NCI-H146 treated with DMSO at 0.1 percent for 48 hours (cell line): ENCODE measurements around the gene CCDC91.
"Not testable (repeated sequence)": the region's sequence is repeated elsewhere in the genome, so short reads cannot be mapped to it uniquely, and the experiment has no call there.

Experiments used
- DNase-seq: peaks from one replicate; lab custom pipeline; 2025; ENCODE audit not compliant: unreplicated experiment; lab: John Stamatoyannopoulos, UW

The CCDC91 gene

DNA sequence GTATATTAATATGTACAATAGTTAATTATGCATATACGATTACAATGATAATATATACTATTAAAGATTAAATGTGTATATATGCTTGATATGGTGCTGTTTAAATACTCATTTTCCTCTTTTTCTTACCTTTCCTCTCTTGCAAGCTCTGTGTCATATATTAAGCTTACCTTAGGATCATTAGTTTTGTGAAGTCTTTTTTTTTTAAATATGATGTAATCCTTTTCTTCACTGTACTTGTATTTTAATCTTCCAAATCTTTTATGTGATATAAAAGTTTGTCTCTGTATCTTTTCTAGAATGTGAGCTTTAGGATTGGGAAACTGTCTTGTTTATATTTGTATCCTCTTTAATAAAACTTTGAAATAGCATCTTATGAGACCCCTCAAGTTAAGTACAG is 88.7 kb downstream of the CCDC91 start:
- no peak for DNase-seq

DNA sequence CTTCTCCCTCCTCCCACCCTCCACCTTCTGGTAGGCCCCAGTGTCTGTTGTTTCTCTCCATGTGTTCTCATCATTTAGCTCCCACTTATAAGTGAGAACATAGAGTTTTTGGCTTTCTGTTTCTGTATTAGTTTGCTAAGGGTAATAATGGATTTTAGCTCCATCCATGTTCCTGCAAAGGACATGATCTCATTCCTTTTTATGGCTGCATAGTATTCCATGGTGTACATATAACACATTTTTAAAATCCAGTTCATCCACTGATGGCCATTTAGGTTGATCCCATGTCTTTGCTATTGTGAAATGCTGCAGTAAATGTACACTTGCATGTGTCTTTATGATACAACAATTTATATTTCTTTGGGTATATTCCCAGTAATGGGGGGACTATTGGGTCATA is 96.1 kb downstream of the CCDC91 start:
- DNase-seq = no peak

DNA sequence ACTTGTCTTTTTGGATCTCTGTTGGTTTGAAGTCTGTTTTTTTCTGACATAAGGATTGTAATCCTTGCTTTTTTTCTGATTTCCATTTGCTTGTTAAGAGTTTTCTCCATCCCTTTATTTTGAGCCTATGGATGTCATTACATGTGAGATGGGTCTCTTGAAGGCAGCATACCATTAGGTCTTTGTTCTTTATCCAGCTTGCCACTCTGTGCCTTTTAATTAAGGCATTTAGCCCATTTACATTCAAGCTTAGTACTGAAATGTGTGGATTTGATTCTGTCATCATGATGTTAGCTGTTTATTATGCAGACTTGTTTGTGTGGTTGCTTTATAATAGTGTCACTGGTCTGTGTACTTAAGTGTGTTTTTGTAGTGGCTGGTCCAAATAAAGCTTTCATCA is 100.0 kb downstream of the CCDC91 start:
- DNase-seq = no peak

DNA sequence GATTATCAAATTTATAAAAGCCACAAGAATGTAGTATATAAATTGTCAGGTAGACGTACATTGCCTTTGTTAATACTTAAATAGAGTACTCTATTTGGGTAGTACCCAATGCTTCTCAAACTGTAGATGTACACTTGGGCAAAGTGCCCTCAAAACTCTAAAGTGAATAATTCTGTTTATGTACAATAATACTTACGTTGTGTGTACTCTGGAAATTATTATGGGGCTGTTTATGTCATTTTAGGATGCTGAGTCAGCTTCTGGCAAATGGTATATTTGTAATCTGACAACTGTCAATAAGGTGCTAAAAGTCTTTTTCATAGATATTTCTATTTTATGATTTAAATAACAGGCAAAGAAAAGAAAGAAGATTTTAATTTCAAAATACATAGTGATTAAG is 102.4 kb downstream of the CCDC91 start:
- no peak for DNase-seq

DNA sequence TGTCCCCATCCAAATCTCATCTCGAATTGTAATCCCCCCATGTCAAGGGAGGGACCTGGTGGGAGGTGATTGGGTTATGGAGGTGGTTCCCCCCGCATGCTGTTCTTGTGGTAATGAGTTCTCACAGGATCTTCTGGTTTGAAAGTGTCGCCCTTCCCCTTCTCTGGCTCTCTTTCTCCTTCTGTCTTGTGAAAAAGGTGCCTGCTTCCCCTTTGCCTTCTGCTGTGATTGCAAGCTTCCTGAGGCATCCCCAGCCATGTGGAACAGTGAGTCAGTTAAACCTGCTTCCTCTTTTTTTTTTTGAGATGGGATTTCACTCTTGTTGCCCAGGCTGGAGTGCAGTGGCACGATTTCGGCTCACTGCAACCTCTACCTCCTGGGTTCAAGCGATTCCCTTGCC is 104.0 kb downstream of the CCDC91 start:
- DNase-seq = no peak

DNA sequence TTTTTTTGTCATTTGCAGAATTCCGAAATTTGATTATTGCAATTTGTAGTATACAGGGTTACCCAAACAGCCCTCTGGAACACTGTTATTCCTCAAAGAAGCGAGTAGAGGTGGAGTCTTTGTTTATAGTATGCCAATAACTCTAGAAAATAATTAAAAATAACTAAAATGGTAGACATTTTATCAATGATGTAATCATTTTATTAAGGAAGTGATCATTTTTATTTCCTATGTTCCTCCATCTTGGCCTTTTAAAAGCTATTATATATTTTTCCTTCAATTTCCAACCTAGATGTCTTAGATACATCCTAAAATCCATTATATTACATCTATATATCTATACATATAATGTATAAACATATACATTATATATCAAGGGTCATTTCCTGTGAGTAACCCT is 106.0 kb downstream of the CCDC91 start:
- DNase-seq = no peak

DNA sequence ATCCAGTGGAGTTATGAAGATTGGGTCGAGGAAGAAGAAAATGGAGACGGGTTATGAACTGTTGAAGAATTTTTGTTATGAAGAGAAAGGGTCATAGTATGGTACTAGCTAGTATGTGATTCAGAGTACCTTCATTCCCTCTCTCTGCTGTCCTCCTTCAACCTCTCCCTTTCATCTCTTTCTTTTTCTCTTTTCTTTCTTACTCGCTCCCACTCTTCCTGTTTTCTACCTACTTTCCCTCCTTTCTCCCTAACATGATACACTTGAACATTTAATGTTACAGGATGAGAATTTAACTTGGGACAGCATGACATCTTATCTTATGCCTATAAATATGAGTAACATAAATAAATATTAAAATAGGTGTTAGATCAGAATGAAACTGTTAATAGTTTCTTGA is 112.9 kb downstream of the CCDC91 start:
- no peak for DNase-seq

DNA sequence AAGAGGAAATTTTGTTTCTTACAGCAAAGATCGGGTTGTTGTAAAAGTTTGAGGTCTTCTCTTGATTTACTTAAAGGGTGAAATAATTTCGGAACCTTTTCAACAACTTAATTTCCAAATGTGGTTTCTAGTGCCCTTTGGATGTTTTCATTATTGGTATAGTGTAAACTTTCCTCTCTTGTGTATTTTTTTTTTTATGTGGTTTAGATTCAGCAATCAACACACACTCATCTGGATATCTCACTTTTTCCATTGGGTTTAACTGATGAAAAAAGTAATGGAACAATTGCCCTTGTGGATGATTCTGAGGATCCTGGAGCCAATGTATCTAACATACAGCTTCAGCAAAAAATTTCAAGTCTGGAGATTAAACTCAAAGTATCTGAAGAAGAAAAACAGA is 116.3 kb downstream of the CCDC91 start:
- no peak for DNase-seq

DNA sequence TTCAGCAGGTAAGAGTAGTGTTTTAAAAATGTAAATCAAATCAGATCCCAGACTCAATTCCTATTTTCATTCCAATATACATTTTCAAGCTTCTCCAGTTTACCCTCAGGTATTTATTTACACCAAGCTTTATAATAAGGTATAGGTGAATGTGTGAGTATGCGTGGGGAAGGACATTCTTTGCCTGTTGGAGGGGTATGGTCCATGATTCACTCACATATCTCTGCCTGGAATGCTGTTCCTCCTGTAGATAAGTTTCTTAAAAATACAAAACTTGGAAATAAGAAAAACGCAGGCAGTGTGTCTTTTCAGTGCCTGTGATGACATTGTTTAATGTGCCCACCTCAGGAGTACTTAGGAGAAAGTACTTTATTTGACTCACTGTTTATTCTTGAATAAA is 118.6 kb downstream of the CCDC91 start:
- DNase-seq = no peak

DNA sequence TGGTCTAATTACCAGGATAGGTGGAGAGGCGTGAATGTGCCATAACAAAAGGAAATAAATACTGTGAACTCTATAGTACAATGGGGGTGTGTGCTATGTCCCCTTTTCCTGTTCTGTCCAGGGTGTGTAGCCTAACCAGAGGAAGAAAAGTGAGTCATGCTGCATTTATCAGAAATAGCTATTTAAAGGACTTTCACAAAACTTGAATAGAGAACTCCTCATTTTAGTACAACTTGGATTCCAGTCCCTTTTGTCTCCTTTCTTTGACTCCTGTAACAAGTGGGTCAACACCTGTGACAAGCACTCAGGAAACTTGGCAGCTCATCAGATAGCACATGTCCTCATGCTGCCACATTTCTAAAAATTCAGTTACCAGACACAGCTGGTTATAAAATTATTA is 123.4 kb downstream of the CCDC91 start:
- no peak for DNase-seq

DNA sequence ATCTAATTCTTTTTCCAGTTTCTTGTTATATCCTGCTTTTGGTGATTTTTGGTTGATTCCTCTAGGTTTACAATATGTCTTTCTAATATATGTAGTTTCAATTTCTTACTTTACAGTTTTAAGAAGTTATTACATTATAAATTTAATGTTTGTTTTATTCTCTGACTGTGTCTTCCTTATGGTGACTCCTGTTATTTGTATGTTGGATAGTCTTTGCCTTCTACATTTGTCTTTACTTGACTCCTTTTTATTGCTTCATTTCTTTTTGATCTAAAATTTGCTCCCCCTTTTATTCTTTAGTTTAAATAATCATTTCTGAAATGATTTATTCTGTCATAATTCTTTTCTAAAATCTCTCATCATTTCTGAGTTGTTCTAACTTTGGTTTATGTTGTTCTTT is 125.8 kb downstream of the CCDC91 start:
- no peak for DNase-seq

DNA sequence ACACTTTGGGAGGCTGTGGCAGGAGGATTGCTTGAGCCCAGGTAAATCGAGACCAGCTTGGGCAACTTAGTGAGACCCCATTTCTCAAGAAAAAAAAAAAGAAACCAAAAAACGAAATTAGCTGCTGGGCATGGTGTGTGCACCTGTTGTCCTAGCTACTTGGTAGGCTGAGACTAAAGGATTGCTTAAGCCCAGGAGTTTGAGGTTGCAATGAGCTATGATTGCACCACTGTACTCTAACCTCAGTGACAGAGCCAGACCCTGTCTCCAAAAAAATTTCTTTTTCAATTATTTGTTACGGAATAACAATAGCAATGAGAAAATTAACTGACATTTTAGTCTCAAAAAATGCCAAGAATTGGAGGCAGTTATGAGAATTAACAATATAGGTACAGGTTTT is 128.0 kb downstream of the CCDC91 start:
- DNase-seq = no peak

DNA sequence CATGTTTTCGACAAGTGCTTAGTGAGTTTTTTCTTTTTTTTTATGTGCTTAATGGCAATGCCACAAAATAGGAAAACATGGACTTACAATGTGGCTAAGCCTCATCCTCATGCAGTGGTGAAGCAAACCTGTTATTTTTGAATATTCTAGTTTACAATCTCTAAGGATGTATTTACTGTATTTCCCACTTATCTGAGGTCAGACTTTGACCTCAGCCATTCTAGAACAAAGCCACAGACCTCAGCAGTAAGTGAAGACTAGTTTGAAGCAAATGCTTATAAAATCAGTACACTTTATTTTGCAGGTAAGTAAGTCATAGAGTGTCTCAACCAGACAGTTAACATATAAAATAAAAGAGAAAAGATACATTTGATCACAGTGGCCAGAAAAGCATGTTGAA is 130.1 kb downstream of the CCDC91 start:
- DNase-seq = no peak

DNA sequence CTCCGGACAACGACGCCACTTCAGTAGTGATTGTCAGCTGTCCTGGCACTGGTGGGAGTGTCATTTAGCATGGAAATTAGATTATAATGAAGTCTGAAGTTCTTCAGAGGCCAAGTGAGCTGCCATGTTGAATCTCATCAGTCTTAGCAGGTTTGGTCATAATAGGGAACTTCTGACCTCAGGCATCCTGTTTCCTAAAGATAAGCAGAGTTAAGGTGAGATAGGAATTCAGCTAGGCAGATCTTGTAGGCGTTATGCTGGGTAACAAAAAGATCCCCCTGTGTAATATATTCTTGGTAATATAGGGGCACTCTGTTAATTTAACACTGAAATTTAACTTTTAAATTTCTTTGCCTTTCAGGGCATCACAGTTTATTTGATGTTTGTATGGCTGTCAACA is 137.5 kb downstream of the CCDC91 start:
- no peak for DNase-seq

DNA sequence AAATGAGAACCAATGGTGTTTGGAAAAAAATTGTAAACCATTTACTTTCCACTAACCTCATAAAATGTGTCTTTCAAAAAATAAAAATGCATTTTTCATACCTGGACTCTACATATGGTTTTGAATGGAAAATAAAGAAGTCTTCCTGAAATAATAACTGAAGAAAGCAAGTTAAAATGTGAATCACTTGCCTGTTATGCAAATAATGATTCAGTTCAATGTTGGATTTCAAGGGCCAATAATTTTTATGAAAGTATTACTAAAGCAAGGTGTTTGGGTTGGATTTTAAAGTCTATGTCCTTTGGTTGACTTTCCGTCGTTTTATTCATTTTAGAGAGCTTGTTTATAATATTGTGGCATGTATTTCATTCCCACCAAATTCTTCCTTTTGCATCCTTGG is 138.7 kb downstream of the CCDC91 start:
- DNase-seq = no peak

DNA sequence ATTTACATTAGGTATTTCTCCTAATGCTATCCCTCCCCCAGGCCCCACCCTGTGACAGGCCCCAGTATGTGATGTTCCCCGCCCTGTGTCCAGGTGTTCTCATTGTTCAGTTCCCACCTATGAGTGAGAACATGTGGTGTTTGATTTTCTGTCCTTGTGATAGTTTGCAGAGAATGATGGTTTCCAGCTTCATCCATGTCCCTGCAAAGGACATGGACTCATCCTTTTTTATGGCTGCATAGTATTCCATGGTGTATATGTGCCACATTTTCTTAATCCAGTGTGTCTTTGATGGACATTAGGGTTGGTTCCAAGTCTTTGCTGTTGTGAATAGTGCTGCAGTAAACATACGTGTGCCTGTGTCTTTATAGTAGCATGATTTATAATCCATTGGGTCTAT is 139.5 kb downstream of the CCDC91 start:
- not testable (repeated sequence) for DNase-seq

DNA sequence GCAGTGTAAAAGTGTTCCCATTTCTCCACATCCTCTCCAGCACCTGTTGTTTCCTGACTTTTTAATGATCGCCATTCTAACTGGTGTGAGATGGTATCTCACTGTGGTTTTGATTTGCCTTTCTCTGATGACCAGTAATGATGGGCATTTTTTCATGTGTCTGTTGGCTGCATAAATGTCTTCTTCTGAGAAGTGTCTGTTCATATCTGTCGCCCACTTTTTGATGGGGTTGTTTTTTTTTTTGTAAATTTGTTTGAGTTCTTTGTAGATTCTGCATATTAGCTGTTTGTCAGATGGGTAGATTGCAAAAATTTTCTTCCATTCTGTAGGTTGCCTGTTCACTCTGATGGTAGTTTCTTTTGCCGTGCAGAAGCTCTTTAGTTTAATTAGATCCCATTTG is 140.0 kb downstream of the CCDC91 start:
- not testable (repeated sequence) for DNase-seq

DNA sequence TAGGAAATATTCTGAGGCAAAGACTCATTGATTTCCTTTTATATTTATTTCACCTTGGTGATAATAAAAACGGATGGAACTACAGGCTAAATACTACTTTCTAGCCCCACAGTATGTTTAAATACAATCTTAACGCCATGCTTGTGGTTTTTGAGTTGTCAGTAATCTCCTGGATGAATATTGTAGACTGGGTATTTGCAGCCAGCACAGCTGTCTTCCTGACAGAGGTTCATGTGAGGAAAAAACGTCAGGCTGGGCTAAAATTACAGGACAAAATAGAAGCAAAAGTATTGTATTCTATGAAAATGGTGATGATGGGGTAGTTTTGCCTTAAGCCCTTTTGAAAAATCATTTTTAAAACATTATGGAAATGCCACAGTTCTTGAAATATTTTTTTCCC is 140.9 kb downstream of the CCDC91 start:
- no peak for DNase-seq

DNA sequence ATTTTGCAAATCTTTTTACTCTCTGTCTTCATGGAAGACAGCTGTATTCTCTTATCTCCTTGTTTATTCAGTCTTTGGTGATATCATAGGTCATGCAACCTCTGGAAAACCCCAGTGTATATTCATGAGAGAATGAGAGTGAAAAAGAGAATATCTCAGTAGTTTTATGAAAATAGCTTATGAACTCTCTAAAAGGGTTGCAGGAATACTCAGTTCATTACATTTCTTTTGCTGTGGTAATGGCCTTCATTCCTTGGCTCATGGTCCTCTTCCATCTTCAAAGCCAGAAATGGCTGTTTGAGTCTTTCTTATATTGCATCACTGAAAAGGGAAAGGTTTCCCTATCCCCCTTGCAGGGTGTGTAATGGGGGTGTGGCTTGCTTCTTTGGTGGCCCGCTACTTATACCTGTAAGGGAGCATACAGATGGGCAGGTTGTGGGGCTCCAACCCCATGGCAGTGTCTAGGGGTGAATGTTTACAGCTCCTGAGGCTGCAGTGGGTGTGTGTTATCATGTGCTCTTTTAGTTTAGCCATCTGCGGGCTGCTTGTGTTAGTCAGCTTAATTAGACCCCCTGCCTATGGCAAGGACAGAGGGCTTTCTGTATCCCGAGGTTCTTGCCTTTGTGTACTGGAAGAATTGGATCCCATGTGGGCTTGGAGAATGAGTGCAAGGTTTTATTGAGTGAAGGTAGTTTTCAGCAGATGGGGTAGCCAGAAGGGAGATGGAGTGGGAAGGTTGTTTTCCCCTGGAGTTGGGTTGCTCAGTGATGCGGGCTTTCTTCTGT is 150.2 kb downstream of the CCDC91 start:
- no peak for DNase-seq

DNA sequence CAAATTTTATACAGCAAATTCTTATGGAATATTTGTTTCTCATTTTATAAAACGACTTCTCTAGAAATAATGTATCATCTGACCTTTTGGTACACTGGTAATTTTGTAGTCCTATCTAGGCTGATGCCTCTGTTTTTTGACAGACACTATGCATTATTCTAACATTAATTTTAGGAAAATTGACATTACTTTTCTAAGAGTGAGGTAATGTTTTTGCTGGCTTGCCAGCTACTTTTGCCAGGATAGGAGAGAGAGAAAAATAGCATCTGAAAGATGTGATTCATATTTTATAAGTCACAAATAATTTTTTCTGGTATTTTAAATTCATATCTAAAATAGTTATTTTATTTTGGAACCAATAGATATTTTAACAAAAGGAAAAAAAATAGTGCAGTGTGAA is 153.5 kb downstream of the CCDC91 start:
- DNase-seq = no peak

DNA sequence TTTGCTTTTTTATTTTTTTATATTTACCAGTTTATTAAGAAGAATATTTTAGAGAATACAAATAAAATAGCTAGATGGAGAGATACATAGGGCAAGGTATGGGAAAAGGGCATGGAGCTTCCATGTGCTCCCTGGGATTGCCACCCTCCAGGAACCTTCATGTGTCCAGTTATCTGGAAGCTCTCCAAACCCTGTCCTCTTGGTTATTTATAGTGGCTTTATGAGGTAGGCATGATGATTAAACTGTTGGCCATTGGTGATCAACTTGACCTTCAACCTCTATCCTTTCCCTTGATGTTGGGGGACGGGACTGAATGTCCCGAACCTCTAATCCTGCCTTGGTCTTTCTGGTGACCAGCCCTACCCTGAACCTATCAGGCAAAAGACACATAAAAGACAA is 156.3 kb downstream of the CCDC91 start:
- DNase-seq = no peak

DNA sequence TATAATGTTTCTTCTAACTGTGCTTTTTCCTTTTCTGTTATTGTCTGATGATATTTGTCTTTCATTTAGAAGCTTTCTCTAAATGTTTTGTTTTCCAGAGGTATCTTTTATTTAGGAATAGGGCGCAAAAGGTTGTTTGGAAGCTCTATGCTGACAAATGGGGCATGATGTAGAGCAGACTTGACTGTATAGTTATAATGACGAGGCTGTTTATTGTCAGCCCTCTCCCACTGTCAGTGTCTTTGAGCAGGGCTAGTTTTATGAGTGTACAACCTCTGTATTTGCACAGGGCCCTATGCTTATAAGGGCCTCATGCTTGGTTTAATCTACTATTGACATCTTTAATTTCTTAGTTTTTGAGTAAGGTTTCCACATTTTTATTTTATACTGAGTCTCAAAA is 158.9 kb downstream of the CCDC91 start:
- DNase-seq = no peak

DNA sequence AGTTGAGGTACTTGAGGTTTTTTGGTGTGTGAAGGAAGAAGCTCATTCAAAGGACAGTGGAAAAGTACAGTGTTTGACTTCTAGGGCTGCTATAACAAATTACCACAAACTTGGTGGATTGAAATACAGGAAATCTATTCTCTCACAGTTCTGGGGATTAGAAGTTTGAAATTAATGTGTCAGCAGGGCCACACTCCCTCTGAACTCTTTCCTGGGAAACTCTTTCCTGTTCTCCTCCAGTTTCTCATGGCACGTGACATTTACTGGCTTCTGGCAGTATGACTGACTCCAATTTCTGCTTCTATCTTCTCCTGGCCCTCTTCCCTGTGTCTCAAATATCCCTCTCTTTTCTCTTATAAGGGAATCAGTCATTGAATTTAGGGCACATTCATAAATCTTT is 160.2 kb downstream of the CCDC91 start:
- no peak for DNase-seq
